K562 (cell line): Measurements from ENCODE around the gene SHH. TPM values are rescaled to one million over a fixed set of nuclear protein-coding genes. Genes with fewer than 3 reads are reported as not detected.
A peak's percentile ranks its signal among the peaks of the same experiment; 100 is the strongest.

Experiments
- ATAC-seq: fragments of 200-7000 bp; cut with Tn5 transposase; 3 replicates; pipeline ENCODE4 v1.9.1; 2020; ENCODE audit warnings: moderate library complexity
- BruUV-seq: library from RNA; stranded (reverse); fragments of 400-500 nt; replicated peaks from 2 replicates; lab custom pipeline; 2021; lab: Mats Ljungman, UMichigan
- CTCF ChIA-PET: fragments of 300-600 bp; formaldehyde crosslinking; extraction: SDS; loops from one replicate; lab custom pipeline; 2021; ENCODE audit warnings: low intra/inter-chr PET ratio; lab: Yijun Ruan, JAX
- POLR2A ChIA-PET: fragments of 300-600, 350-650 bp; sonication (Branson Sonifier 250); formaldehyde crosslinking; extraction: SDS; loops from one replicate; lab custom pipeline; 2021; ENCODE audit warnings: antibody characterized with exemption, inconsistent platforms; lab: Yijun Ruan, JAX
- DNase-seq, 4 experiments: peaks; one replicate each; pipeline versions ENCODE4 v3.0.0 to v3.0.0-alpha.2; 2011 to 2018; ENCODE audit warnings: low spot score in 3 of 4, mixed read lengths in 3 of 4; ENCODE audit errors: extremely low read depth in 1 of 4
- FAIRE-seq: peaks from 2 replicates; lab custom pipeline; 2011; peaks lifted over from hg19 to GRCh38; lab: Jason Lieb, UNC
- H2AFZ ChIP-seq: 2 replicates; pipeline ENCODE4 v1.6.0; 2011; ENCODE audit warnings: low read depth, low read length, control low read depth, inconsistent platforms
- H3K27ac ChIP-seq: fragments of 200-600 bp; 3 replicates; pipeline ENCODE4 v1.8.0; 2011; ENCODE audit warnings: low read depth, mild to moderate bottlenecking, control low read depth, inconsistent platforms, low read length, moderate library complexity, mixed read lengths; ENCODE audit errors: extremely low read depth
- H3K27me3 ChIP-seq, 2 experiments: fragments of 300-600 bp in 1 of 2; 2 replicates in 1 of 2; 3 replicates in 1 of 2; pipeline versions ENCODE4 v1.6.0 to v1.8.0; 2011; ENCODE audit warnings: inconsistent platforms in 2 of 2, low read length in 2 of 2, mild to moderate bottlenecking in 1 of 2, mixed read lengths in 1 of 2, moderate library complexity in 1 of 2; ENCODE audit not compliant: control insufficient read depth in 2 of 2, insufficient read depth in 2 of 2
- H3K36me3 ChIP-seq: fragments of 300-600 bp; 3 replicates; pipeline ENCODE4 v1.8.0; 2011; ENCODE audit warnings: mild to moderate bottlenecking, low read length, inconsistent platforms; ENCODE audit not compliant: control insufficient read depth, insufficient read depth
- H3K4me1 ChIP-seq, 2 experiments: fragments of 200-600 bp in 1 of 2; replicated peaks in 1 of 2; 2 replicates in 1 of 2; 3 replicates in 1 of 2; pipeline versions ENCODE4 v1.5.1 to v1.8.0; 2011; ENCODE audit warnings: inconsistent platforms in 2 of 2, low read length in 2 of 2, mild to moderate bottlenecking in 1 of 2, mixed read lengths in 1 of 2, moderate library complexity in 1 of 2; ENCODE audit not compliant: control insufficient read depth in 2 of 2, insufficient read depth in 2 of 2
- H3K4me2 ChIP-seq: 2 replicates; pipeline ENCODE4 v1.6.1; 2011; ENCODE audit warnings: low read length, control low read depth, inconsistent platforms, mixed read lengths; ENCODE audit not compliant: insufficient read depth
- H3K4me3 ChIP-seq: fragments of 200-600 bp; sonication (generic), shearing (Covaris generic); 2 replicates; pipeline ENCODE4 v1.5.1; 2016; ENCODE audit warnings: control low read depth, inconsistent platforms
- H3K79me2 ChIP-seq: fragments of 200-600 bp; 3 replicates; pipeline ENCODE4 v1.8.0; 2011; ENCODE audit warnings: low read length, inconsistent platforms; ENCODE audit not compliant: control insufficient read depth, insufficient read depth
- H3K9ac ChIP-seq, 2 experiments: 2 replicates each; pipeline versions ENCODE4 v1.6.0 to v1.6.1; 2011; ENCODE audit warnings: low read depth in 2 of 2, low read length in 2 of 2, control low read depth in 1 of 2, inconsistent platforms in 1 of 2, mild to moderate bottlenecking in 1 of 2, mixed read lengths in 1 of 2; ENCODE audit not compliant: insufficient read depth in 1 of 2
- H3K9me1 ChIP-seq: one replicate; pipeline ENCODE4 v1.6.0; 2011; ENCODE audit warnings: inconsistent platforms, mild to moderate bottlenecking, low read length, moderate library complexity; ENCODE audit not compliant: control insufficient read depth, insufficient read depth
- H3K9me3 ChIP-seq: replicated peaks from 2 replicates; pipeline ENCODE4 v1.5.1; 2011; ENCODE audit warnings: low read depth, low read length, inconsistent platforms; ENCODE audit not compliant: control insufficient read depth, insufficient read depth
- H4K20me1 ChIP-seq: replicated peaks from 2 replicates; pipeline ENCODE4 v1.6.1; 2011; ENCODE audit warnings: low read length, inconsistent platforms, mixed read lengths; ENCODE audit not compliant: control insufficient read depth, insufficient read depth
- CBFB ChIP-seq: sonication (generic); formaldehyde crosslinking; IDR thresholded peaks from 2 replicates; pipeline ENCODE4 v1.4.0; 2020; ENCODE audit warnings: mild to moderate bottlenecking, missing genetic modification reagents
- CBX1 ChIP-seq: sonication (generic); IDR thresholded peaks from 2 replicates; pipeline ENCODE4 v1.6.1; 2016; ENCODE audit warnings: antibody characterized with exemption, low read depth, mild to moderate bottlenecking
- DEAF1 ChIP-seq: fragments of 450-650 bp; formaldehyde crosslinking; IDR thresholded peaks from 2 replicates; pipeline ENCODE4 v1.4.0; 2020; ENCODE audit warnings: mild to moderate bottlenecking, moderate library complexity
- GABPB1 ChIP-seq: sonication (generic); formaldehyde crosslinking; IDR thresholded peaks from 2 replicates; pipeline ENCODE4 v1.8.0; 2022; ENCODE audit warnings: mild to moderate bottlenecking, missing genetic modification reagents
- MCM3 ChIP-seq: fragments of 450-650 bp; IDR thresholded peaks from 2 replicates; pipeline ENCODE4 v1.6.1; 2016
- NFXL1 ChIP-seq: fragments of 450-650 bp; formaldehyde crosslinking; IDR thresholded peaks from 2 replicates; pipeline ENCODE4 v1.4.0; 2021; ENCODE audit warnings: mild to moderate bottlenecking
- ZNF445 ChIP-seq: fragments of 250-450 bp; sonication (Bioruptor Pico); IDR thresholded peaks from 2 replicates; pipeline ENCODE4 v1.4.0; 2020; ENCODE audit warnings: low read depth, mild to moderate bottlenecking, moderate library complexity
- ZNF511 ChIP-seq: sonication (generic); formaldehyde crosslinking; IDR thresholded peaks from 2 replicates; pipeline ENCODE4 v1.8.0; 2022; ENCODE audit warnings: mild to moderate bottlenecking, missing genetic modification reagents
- WGBS: fragments of 100-300 bp; shearing (Covaris generic); methylation state at CpG from one replicate; pipeline ENCODE4 v1.1.6; 2016; ENCODE audit warnings: low coverage, mixed read lengths; ENCODE audit not compliant: insufficient coverage; ENCODE audit errors: missing lambda C conversion rate; 5-methylcytosine and 5-hydroxymethylcytosine counted together
- in situ Hi-C: fragments of 300-500 bp; cut with MboI; formaldehyde crosslinking; loops from 4 replicates; pipeline ENCODE4 v1.15.0; 2018; ENCODE audit warnings: inconsistent platforms, mixed read lengths
- intact Hi-C: fragments of 100-400 bp; cut with micrococcal nuclease; formaldehyde crosslinking; loops from 2 replicates; pipeline ENCODE4 v1.14.2; 2022
- polyA plus RNA-seq, 8 experiments: library from polyadenylated mRNA; depleted of rRNA in 4 of 8; stranded (reverse) in 5 of 8; unstranded in 3 of 8; fragments of >200 nt; fragmentation: Nextera tagmentation in 2 of 8; fragmentation: Illumina TruSeq in 1 of 8; extraction: Ambion mirVana in 2 of 8; extraction: Trizol in 1 of 8; gene quantifications; 2 replicates each; pipeline versions ENCODE4 v1.2.1 to v1.2.3, GENCODE V29; 2011 to 2014; ENCODE audit warnings: inconsistent platforms in 1 of 8, missing spikeins in 1 of 8
- total RNA-seq, 7 experiments: library from RNA; depleted of rRNA in 6 of 7; stranded (reverse); fragments of >200 nt in 6 of 7; fragmentation: Illumina TruSeq in 2 of 7; extraction: Trizol in 2 of 7; gene quantifications; 2 replicates each; pipeline versions ENCODE4 v1.2.1 to v1.2.3, GENCODE V29; 2011 to 2021; ENCODE audit warnings: low replicate concordance in 1 of 7
- TF ChIP-seq, protein P1 (sequence below): fragments of 450-650 bp; IDR thresholded peaks from 2 replicates; pipeline ENCODE4 v1.7.0; 2016; ENCODE audit warnings: borderline replicate concordance

SHH gene
- total and polyA plus RNA-seq, 9 of the 15 experiments (the other 6 are each of a cell fraction or from before 2014, with no cell fraction given), result 0.09 TPM; not detected in 8

DNA sequence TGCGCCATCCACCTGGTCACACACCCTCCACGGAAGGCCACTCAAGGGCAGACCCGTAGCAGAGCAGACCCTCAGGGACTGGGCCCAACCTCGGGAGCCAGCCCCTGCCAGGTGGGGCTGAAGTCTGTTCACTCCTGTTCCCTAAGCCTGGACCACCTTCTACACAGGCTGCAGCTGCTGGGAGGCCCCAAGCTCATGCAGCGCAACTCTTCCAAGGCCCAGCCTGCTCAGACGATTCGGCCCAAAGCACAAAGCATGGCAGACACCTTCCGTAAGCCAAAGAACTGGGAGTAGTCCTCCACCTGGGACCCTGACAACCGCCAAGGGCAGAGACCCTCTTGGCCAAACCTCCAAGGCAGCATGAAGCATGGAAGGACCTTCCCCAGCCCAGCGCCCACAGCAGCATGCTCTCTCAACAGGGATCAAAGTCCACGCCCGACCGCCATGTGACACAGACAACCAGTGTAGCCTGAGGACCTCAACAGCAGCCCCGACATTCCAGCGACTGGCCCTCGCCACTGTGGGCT lies 11.5 kb downstream of the SHH start:
- peaks cover 40 to 72% of the 10 kb centered on the region in 2 experiments for H3K27me3 ChIP-seq
- no peaks in the 10 kb centered on the region for H3K9me3 ChIP-seq
- H3K4me2 ChIP-seq, result no peak overlapping the region
- H3K27ac ChIP-seq, result no peak overlapping the region
- WGBS, result 4% methylated on average over 16 of the region's 16 CpGs
- H3K36me3 ChIP-seq, result no peaks in the 10 kb centered on the region
- no peaks in the 10 kb centered on the region for H3K9me1 ChIP-seq
- no peak overlapping the region for H3K4me3 ChIP-seq
- H3K9ac ChIP-seq, result no peak overlapping the region; a peak in 1 of 4 replicates
- ChIA-PET CTCF (no interaction called here), POLR2A (interaction anchor here (0.6 kb wide), 1 partner anchor 102 kb away, joined by 3 read pairs; no protein-coding TSS in a partner anchor)
- H4K20me1 ChIP-seq, result peaks cover 8% of the 10 kb centered on the region
- in situ Hi-C loops (loop anchor here (10.0 kb wide), 1 partner anchor 1474 kb away; no protein-coding TSS in a partner anchor), intact Hi-C loops (loop anchor here (10.0 kb wide), 1 partner anchor 844 kb away; the partner anchor contains the start of gene RNF32)
- FAIRE-seq, result no peak
- peaks cover 0 to 31% of the 10 kb centered on the region in 2 experiments; a peak in 2 of 5 replicates for H3K4me1 ChIP-seq
- TF ChIP-seq ZNF511 (CRISPR knock-in tag), result 0 out of 2 replicates have a peak, but pooled peaks have one; percentile 33
- TF ChIP-seq CBX1, result no peak
- 0 out of 2 replicates have a peak, but pooled peaks have one; percentile 36 for TF ChIP-seq MCM3
- ATAC-seq, result no peak
- H2AFZ ChIP-seq, result no peak overlapping the region
- no TSS peak for BruUV-seq
- no peak for DNase-seq
- H3K79me2 ChIP-seq, result no peaks in the 10 kb centered on the region

GRCh38 chr7:155800301-155800700 lies 12.0 kb downstream of the SHH start:
- Histone ChIP-seq H3K9me3 (no peaks in the 10 kb centered on the region), H3K36me3 (no peaks in the 10 kb centered on the region), H3K4me3 (no peak overlapping the region), H2AFZ (no peak overlapping the region), H4K20me1 (peaks cover 8% of the 10 kb centered on the region), H3K27me3 (peaks cover 38 to 72% of the 10 kb centered on the region in 2 experiments), H3K27ac (no peak overlapping the region), H3K9me1 (no peaks in the 10 kb centered on the region), H3K9ac (no peak overlapping the region; a peak in 1 of 4 replicates), H3K79me2 (no peaks in the 10 kb centered on the region), H3K4me1 (peaks cover 0 to 26% of the 10 kb centered on the region in 2 experiments; a peak in 2 of 5 replicates), H3K4me2 (no peak overlapping the region)
- BruUV-seq, result no TSS peak
- POLR2A ChIA-PET, result no interaction called here
- no peak for FAIRE-seq
- CTCF ChIA-PET, result no interaction called here
- intact Hi-C loops, result loop anchor here (10.0 kb wide), 1 partner anchor 844 kb away; the partner anchor contains the start of gene RNF32
- WGBS, result 4% methylated on average over 11 of the region's 11 CpGs
- no peak for ATAC-seq
- in situ Hi-C loops, result loop anchor here (10.0 kb wide), 1 partner anchor 1474 kb away; no protein-coding TSS in a partner anchor
- DNase-seq, result no peak
- TF ChIP-seq ZNF445 (CRISPR knock-in tag) (no peak), GABPB1 (CRISPR knock-in tag) (no peak), DEAF1 (CRISPR knock-in tag) (no peak), NFXL1 (CRISPR knock-in tag) (no peak), CBFB (no peak)
- TF ChIP-seq, protein P1, sequence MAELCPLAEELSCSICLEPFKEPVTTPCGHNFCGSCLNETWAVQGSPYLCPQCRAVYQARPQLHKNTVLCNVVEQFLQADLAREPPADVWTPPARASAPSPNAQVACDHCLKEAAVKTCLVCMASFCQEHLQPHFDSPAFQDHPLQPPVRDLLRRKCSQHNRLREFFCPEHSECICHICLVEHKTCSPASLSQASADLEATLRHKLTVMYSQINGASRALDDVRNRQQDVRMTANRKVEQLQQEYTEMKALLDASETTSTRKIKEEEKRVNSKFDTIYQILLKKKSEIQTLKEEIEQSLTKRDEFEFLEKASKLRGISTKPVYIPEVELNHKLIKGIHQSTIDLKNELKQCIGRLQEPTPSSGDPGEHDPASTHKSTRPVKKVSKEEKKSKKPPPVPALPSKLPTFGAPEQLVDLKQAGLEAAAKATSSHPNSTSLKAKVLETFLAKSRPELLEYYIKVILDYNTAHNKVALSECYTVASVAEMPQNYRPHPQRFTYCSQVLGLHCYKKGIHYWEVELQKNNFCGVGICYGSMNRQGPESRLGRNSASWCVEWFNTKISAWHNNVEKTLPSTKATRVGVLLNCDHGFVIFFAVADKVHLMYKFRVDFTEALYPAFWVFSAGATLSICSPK, result no peak
